ENCODE results near the gene NR3C2.

Gene NR3C2

GRCh38 chr4:148204171-148204570 is 238.0 kb downstream of the NR3C2 start:
- Histone ChIP-seq H3K9me2 (replicated peaks; ENCODE audit: insufficient read depth, low read length) (no peaks in the 10 kb centered on the region), H3K4me2 (ENCODE audit: low read depth, low read length) (no peak overlapping the region), H3K4me3 (ENCODE audit: low read length) (no peak overlapping the region), H3K36me3 (replicated peaks; ENCODE audit: insufficient read depth, low read length) (no peaks in the 10 kb centered on the region), H3K27ac (ENCODE audit: low read length) (no peak overlapping the region), H3K4me1 (ENCODE audit: low read length) (no peaks in the 10 kb centered on the region), H3K79me2 (ENCODE audit: low read length) (no peaks in the 10 kb centered on the region), H3K9ac (ENCODE audit: low read length) (no peak overlapping the region), H3K27me3 (replicated peaks; ENCODE audit: insufficient read depth, low read length) (no peaks in the 10 kb centered on the region), H3K9me3 (replicated peaks; ENCODE audit: insufficient read depth, low read length) (no peaks in the 10 kb centered on the region), H2AFZ (ENCODE audit: low read length) (no peak overlapping the region), H4K20me1 (ENCODE audit: insufficient read depth, low read length) (no peaks in the 10 kb centered on the region), H3F3A (ENCODE audit: insufficient read depth, low read length) (no peaks in the 10 kb centered on the region)
- no peak for TF ChIP-seq EZH2 (optimal IDR thresholded peaks at IDR 0.05; ENCODE audit: low read depth, low read length)
- TF ChIP-seq, protein P1, sequence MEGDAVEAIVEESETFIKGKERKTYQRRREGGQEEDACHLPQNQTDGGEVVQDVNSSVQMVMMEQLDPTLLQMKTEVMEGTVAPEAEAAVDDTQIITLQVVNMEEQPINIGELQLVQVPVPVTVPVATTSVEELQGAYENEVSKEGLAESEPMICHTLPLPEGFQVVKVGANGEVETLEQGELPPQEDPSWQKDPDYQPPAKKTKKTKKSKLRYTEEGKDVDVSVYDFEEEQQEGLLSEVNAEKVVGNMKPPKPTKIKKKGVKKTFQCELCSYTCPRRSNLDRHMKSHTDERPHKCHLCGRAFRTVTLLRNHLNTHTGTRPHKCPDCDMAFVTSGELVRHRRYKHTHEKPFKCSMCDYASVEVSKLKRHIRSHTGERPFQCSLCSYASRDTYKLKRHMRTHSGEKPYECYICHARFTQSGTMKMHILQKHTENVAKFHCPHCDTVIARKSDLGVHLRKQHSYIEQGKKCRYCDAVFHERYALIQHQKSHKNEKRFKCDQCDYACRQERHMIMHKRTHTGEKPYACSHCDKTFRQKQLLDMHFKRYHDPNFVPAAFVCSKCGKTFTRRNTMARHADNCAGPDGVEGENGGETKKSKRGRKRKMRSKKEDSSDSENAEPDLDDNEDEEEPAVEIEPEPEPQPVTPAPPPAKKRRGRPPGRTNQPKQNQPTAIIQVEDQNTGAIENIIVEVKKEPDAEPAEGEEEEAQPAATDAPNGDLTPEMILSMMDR (IDR thresholded peaks at IDR 0.05; ENCODE audit: low read length), result no peak
- no peak for TF ChIP-seq EZH2phosphoT487 (IDR thresholded peaks at IDR 0.05; ENCODE audit: low read length)
- no peak for DNase-seq

GRCh38 chr4:148203056-148203898 is 238.9 kb downstream of the NR3C2 start:
- Histone ChIP-seq H3K79me2 (ENCODE audit: low read length) (no peaks in the 10 kb centered on the region), H3K4me2 (ENCODE audit: low read depth, low read length) (no peak overlapping the region), H3F3A (ENCODE audit: insufficient read depth, low read length) (no peaks in the 10 kb centered on the region), H3K4me1 (ENCODE audit: low read length) (no peaks in the 10 kb centered on the region), H4K20me1 (ENCODE audit: insufficient read depth, low read length) (no peaks in the 10 kb centered on the region), H3K9ac (ENCODE audit: low read length) (no peak overlapping the region), H3K4me3 (ENCODE audit: low read length) (no peak overlapping the region), H3K27me3 (replicated peaks; ENCODE audit: insufficient read depth, low read length) (no peaks in the 10 kb centered on the region), H3K36me3 (replicated peaks; ENCODE audit: insufficient read depth, low read length) (no peaks in the 10 kb centered on the region), H3K9me3 (replicated peaks; ENCODE audit: insufficient read depth, low read length) (no peaks in the 10 kb centered on the region), H3K9me2 (replicated peaks; ENCODE audit: insufficient read depth, low read length) (no peaks in the 10 kb centered on the region), H3K27ac (ENCODE audit: low read length) (no peak overlapping the region), H2AFZ (ENCODE audit: low read length) (no peak overlapping the region)
- TF ChIP-seq, protein P1 (IDR thresholded peaks at IDR 0.05; ENCODE audit: low read length), result no peak
- TF ChIP-seq EZH2 (optimal IDR thresholded peaks at IDR 0.05; ENCODE audit: low read depth, low read length), result no peak
- TF ChIP-seq EZH2phosphoT487 (IDR thresholded peaks at IDR 0.05; ENCODE audit: low read length), result no peak
- DNase-seq, result no peak

DNA sequence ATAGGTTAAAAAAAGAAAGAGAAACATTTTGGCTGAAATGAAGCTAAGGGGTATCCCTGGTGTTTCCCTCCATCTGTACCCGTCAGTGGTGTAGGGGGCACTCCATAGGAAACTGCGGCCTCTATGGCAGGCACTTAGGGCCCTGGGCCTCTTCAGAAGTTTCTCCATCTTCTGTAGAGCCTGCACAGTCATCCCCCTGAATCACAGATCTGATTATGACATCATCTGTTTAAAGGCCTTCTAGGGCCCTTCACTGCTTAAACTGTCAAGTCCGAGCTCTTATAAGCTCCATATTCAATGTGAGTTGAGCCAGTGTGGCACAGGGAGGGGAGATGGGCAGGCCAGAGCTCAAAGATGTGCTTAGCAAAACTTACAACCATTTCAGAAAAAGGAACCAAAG is 241.3 kb downstream of the NR3C2 start:
- Histone ChIP-seq H3K27ac (ENCODE audit: low read length) (no peak overlapping the region), H3K27me3 (replicated peaks; ENCODE audit: insufficient read depth, low read length) (no peaks in the 10 kb centered on the region), H3K9me2 (replicated peaks; ENCODE audit: insufficient read depth, low read length) (no peaks in the 10 kb centered on the region), H3K4me2 (ENCODE audit: low read depth, low read length) (no peak overlapping the region), H3K36me3 (replicated peaks; ENCODE audit: insufficient read depth, low read length) (no peaks in the 10 kb centered on the region), H3K9me3 (replicated peaks; ENCODE audit: insufficient read depth, low read length) (no peaks in the 10 kb centered on the region), H3K79me2 (ENCODE audit: low read length) (no peaks in the 10 kb centered on the region), H4K20me1 (ENCODE audit: insufficient read depth, low read length) (no peaks in the 10 kb centered on the region), H3K9ac (ENCODE audit: low read length) (no peak overlapping the region), H3F3A (ENCODE audit: insufficient read depth, low read length) (no peaks in the 10 kb centered on the region), H3K4me1 (ENCODE audit: low read length) (no peaks in the 10 kb centered on the region), H2AFZ (ENCODE audit: low read length) (no peak overlapping the region), H3K4me3 (ENCODE audit: low read length) (no peak overlapping the region)
- TF ChIP-seq EZH2phosphoT487 (IDR thresholded peaks at IDR 0.05; ENCODE audit: low read length) (no peak), EZH2 (optimal IDR thresholded peaks at IDR 0.05; ENCODE audit: low read depth, low read length) (no peak)
- TF ChIP-seq, protein P1 (IDR thresholded peaks at IDR 0.05; ENCODE audit: low read length), result no peak
- no peak for DNase-seq
